NCI-H226 (cell line): ENCODE data around the gene ALAS1.
A peak's percentile ranks its signal among the peaks of the same experiment; 100 is the strongest.

ENCODE experiments used
- DNase-seq: peaks from one replicate; pipeline ENCODE4 v3.0.0-alpha.2; 2015

Gene ALAS1

GRCh38 chr3:52237657-52238172 lies 39.8 kb downstream of the ALAS1 start:
- DNase-seq = peak; percentile 92

- DNase-seq = no peak
Observed at GRCh38 chr3:52238193-52238760, 40.3 kb downstream of the ALAS1 start.

- peak; percentile 56 for DNase-seq
Observed at GRCh38 chr3:52238761-52239701, 41.1 kb downstream of the ALAS1 start, which contains the start of gene TWF2. Gene TWF2 (minus strand): TSS chr3:52239158. CDS start chr3:52239016, 142 bp downstream.

GRCh38 chr3:52240059-52240885 lies 42.3 kb downstream of the ALAS1 start:
- peak; percentile 80 for DNase-seq

GRCh38 chr3:52240886-52241370 lies 43.0 kb downstream of the ALAS1 start:
- no peak for DNase-seq

- DNase-seq = no peak
Observed at GRCh38 chr3:52242039-52242438, 44.1 kb downstream of the ALAS1 start.

- DNase-seq = peak; percentile 61
Observed at GRCh38 chr3:52243791-52244628, 46.0 kb downstream of the ALAS1 start.

- peak; percentile 63 for DNase-seq
Observed at GRCh38 chr3:52245322-52246263, 47.6 kb downstream of the ALAS1 start, which contains the start of gene PPM1M. Gene PPM1M (plus strand): TSS chr3:52245759. CDS start chr3:52245825, 66 bp downstream.

GRCh38 chr3:52246264-52246620 lies 48.3 kb downstream of the ALAS1 start:
- DNase-seq = no peak

- DNase-seq = no peak
Observed at GRCh38 chr3:52246728-52247408, 48.9 kb downstream of the ALAS1 start.

- no peak for DNase-seq
Observed at GRCh38 chr3:52247409-52248164, 49.6 kb downstream of the ALAS1 start.

GRCh38 chr3:52248165-52248541 lies 50.2 kb downstream of the ALAS1 start:
- DNase-seq = no peak

- no peak for DNase-seq
Observed at GRCh38 chr3:52248816-52249547, 51.0 kb downstream of the ALAS1 start.

- DNase-seq = no peak
Observed at GRCh38 chr3:52249683-52250082, 51.7 kb downstream of the ALAS1 start.

- no peak for DNase-seq
Observed at GRCh38 chr3:52250122-52250521, 52.2 kb downstream of the ALAS1 start.

- DNase-seq = peak; percentile 58
Observed at GRCh38 chr3:52253314-52254304, 55.6 kb downstream of the ALAS1 start.

GRCh38 chr3:52254608-52255007 lies 56.6 kb downstream of the ALAS1 start:
- no peak for DNase-seq
